Breast epithelium (tissue), 4 donors: ENCODE results near the gene TSG101. TPM values are rescaled to one million over a fixed set of nuclear protein-coding genes. Genes with fewer than 3 reads are reported as not detected.

Experiments used
- DNase-seq, 2 donors: peaks; one replicate each; pipeline ENCODE4 v3.0.0-alpha.2; 2019; ENCODE audit warnings: low spot score in 2 of 2
- H3K27ac ChIP-seq, 2 donors: fragments of 200-600 bp; sonication (generic) in 1 of 2; one replicate each; pipeline ENCODE4 v1.5.1; 2016 to 2019; ENCODE audit warnings: mild to moderate bottlenecking in 1 of 2
- H3K27me3 ChIP-seq, 2 donors: fragments of 200-600 bp; sonication (generic) in 1 of 2; one replicate each; pipeline versions ENCODE4 v1.5.1 to v1.6.0; 2017 to 2019; ENCODE audit warnings: control low read depth in 1 of 2, mild to moderate bottlenecking in 1 of 2
- H3K36me3 ChIP-seq: fragments of 200-600 bp; one replicate; pipeline ENCODE4 v1.5.1; 2019
- H3K4me1 ChIP-seq, 2 donors: fragments of 200-600 bp; sonication (generic); one replicate each; pipeline ENCODE4 v1.5.1; 2016 to 2019; ENCODE audit warnings: control low read depth in 1 of 2
- H3K4me3 ChIP-seq, 3 donors: fragments of 200-600 bp; sonication (generic); 1 replicate in 2 of 3; 2 replicates in 1 of 3; pipeline ENCODE4 v1.5.1; 2016 to 2019; ENCODE audit warnings: mild to moderate bottlenecking in 3 of 3, moderate library complexity in 2 of 3
- H3K9me3 ChIP-seq, 2 donors: fragments of 200-600 bp; sonication (generic) in 1 of 2; one replicate each; pipeline ENCODE4 v1.5.1; 2016 to 2019; ENCODE audit warnings: control low read depth in 1 of 2
- POLR2A ChIP-seq: fragments of 450-650 bp; IDR thresholded peaks from one replicate; pipeline ENCODE4 v1.6.1; 2016; ENCODE audit warnings: antibody characterized with exemption, mild to moderate bottlenecking, moderate library complexity
- POLR2AphosphoS5 ChIP-seq, 3 donors: sonication (generic); formaldehyde crosslinking; IDR thresholded peaks; one replicate each; pipeline ENCODE4 v1.6.1; 2017; ENCODE audit warnings: antibody characterized with exemption in 3 of 3
- intact Hi-C: fragments of 100-400 bp; cut with DNase I; formaldehyde crosslinking; loops from one replicate; pipeline ENCODE4 v1.15.1; 2023; ENCODE audit warnings: low total_unique reads
- total RNA-seq, 3 donors: library from RNA; depleted of rRNA; stranded (reverse); fragments of >200 nt; gene quantifications; one replicate each; pipeline ENCODE4 v1.1.0, GENCODE V29; 2016
- TF ChIP-seq, protein P1 (sequence below), 3 donors: fragments of 450-650 bp; IDR thresholded peaks; one replicate each; pipeline ENCODE4 v1.5.1; 2016 to 2017; ENCODE audit warnings: antibody characterized with exemption in 3 of 3, mild to moderate bottlenecking in 3 of 3, moderate library complexity in 3 of 3

The TSG101 gene
- total RNA-seq, 3 donors from 2014 or later, result 66.5 to 114 (median 72.8) TPM

DNA sequence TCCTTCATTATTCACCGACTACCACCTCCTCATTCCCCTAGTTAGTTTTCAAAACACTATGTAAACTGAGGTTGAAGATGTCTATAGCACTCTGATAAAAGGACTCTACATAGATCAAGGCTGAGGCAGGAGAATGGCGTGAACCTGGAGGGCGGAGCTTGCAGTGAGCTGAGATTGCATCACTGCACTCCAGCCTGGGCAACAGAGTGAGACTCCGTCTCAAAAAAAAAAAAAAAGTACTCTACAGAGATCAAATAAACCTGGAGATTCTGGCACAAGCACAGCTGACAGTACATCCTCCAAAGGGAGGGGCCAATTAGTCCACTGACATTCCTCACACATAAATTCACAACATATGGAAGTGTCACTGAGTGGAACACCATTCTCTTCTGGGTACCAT is 31.0 kb downstream of the TSG101 start:
- Histone ChIP-seq H3K27ac (no peak overlapping the region), H3K36me3 (no peaks in the 10 kb centered on the region), H3K9me3 (no peaks in the 10 kb centered on the region), H3K4me1 (no peaks in the 10 kb centered on the region), H3K27me3 (no peaks in the 10 kb centered on the region), H3K4me3 (no peak overlapping the region)
- DNase-seq, result no peak
- intact Hi-C loops, result no loop called here
- TF ChIP-seq, protein P1, sequence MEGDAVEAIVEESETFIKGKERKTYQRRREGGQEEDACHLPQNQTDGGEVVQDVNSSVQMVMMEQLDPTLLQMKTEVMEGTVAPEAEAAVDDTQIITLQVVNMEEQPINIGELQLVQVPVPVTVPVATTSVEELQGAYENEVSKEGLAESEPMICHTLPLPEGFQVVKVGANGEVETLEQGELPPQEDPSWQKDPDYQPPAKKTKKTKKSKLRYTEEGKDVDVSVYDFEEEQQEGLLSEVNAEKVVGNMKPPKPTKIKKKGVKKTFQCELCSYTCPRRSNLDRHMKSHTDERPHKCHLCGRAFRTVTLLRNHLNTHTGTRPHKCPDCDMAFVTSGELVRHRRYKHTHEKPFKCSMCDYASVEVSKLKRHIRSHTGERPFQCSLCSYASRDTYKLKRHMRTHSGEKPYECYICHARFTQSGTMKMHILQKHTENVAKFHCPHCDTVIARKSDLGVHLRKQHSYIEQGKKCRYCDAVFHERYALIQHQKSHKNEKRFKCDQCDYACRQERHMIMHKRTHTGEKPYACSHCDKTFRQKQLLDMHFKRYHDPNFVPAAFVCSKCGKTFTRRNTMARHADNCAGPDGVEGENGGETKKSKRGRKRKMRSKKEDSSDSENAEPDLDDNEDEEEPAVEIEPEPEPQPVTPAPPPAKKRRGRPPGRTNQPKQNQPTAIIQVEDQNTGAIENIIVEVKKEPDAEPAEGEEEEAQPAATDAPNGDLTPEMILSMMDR (IDR thresholded peaks at IDR 0.05), result no peak
- TF ChIP-seq POLR2A, result no peak
- no peak for TF ChIP-seq POLR2AphosphoS5 (IDR thresholded peaks at IDR 0.05)

DNA sequence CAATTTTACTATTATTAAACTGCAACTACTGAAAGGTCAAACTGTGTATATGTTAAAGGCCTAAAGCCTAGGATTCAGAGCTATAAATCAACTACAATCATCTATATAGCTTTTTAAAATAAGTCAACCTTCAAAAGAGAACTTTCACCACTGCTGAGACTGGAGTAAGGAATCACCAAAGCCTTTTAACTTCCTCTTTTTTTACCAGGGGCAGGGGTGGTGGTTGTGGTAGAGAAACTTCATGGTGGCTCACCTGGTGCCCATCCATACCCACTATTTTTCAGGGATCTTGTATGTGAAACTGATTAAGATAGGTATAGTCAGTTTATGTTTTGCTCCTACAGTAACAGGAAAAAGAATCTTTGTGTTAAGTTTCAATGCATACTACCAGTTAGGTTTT is 31.5 kb downstream of the TSG101 start:
- Histone ChIP-seq H3K36me3 (no peaks in the 10 kb centered on the region), H3K9me3 (no peaks in the 10 kb centered on the region), H3K27me3 (no peaks in the 10 kb centered on the region), H3K4me1 (no peaks in the 10 kb centered on the region), H3K4me3 (no peak overlapping the region), H3K27ac (no peak overlapping the region)
- intact Hi-C loops, result no loop called here
- DNase-seq, result no peak
- TF ChIP-seq POLR2A, result no peak
- no peak for TF ChIP-seq POLR2AphosphoS5 (IDR thresholded peaks at IDR 0.05)
- TF ChIP-seq, protein P1 (IDR thresholded peaks at IDR 0.05), result no peak

DNA sequence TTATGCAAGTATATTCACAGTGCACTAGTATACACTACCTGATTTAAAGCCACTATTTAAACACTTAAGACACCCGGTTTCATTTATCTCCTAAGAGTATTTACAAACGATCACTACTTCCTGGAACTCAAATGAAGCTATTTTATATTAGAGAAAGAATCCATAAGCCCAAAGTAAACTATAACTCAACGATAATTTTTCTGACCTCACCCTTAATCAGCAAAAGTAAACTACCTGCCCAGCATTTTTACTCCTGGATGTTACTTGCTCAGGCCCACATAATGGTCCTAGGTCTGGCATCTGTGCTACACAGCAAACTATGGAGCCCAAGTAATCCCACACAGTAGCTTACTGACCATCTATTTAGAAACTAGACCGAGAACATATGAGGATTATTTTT is 33.4 kb downstream of the TSG101 start:
- no peak for DNase-seq
- TF ChIP-seq POLR2AphosphoS5 (IDR thresholded peaks at IDR 0.05) (no peak), POLR2A (no peak)
- TF ChIP-seq, protein P1 (IDR thresholded peaks at IDR 0.05), result no peak
- H3K9me3 ChIP-seq, result no peaks in the 10 kb centered on the region
- no peaks in the 10 kb centered on the region for H3K27me3 ChIP-seq
- H3K36me3 ChIP-seq, result no peaks in the 10 kb centered on the region
- H3K4me3 ChIP-seq, result no peak overlapping the region
- no peaks in the 10 kb centered on the region for H3K4me1 ChIP-seq
- H3K27ac ChIP-seq, result peak overlapping the region in 1 of 2 donors; percentile 23
- intact Hi-C loops, result no loop called here

DNA sequence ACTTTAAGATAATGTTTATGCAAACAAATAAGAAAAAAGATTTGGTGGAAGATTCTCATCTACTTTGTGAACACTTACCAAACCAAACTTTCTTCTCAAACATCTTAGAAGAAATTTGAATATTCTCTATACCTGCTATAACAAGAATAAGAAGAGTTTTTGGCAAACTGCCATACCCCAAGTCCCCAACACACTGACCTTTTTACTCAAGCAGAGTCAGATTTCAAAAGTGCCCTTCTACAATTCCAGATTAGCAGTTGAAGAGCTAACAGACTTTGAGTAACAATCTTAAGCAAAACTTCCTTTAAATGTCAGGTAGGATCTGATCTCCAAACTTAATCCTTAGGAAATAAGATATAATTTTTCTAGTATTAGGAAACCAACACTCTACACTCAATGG is 33.9 kb downstream of the TSG101 start:
- H3K36me3 ChIP-seq, result no peaks in the 10 kb centered on the region
- intact Hi-C loops, result no loop called here
- no peak overlapping the region for H3K27ac ChIP-seq
- H3K27me3 ChIP-seq, result no peaks in the 10 kb centered on the region
- no peaks in the 10 kb centered on the region for H3K4me1 ChIP-seq
- DNase-seq, result no peak
- no peak overlapping the region for H3K4me3 ChIP-seq
- H3K9me3 ChIP-seq, result no peaks in the 10 kb centered on the region
- TF ChIP-seq, protein P1 (IDR thresholded peaks at IDR 0.05), result no peak
- TF ChIP-seq POLR2A (no peak), POLR2AphosphoS5 (IDR thresholded peaks at IDR 0.05) (no peak)

DNA sequence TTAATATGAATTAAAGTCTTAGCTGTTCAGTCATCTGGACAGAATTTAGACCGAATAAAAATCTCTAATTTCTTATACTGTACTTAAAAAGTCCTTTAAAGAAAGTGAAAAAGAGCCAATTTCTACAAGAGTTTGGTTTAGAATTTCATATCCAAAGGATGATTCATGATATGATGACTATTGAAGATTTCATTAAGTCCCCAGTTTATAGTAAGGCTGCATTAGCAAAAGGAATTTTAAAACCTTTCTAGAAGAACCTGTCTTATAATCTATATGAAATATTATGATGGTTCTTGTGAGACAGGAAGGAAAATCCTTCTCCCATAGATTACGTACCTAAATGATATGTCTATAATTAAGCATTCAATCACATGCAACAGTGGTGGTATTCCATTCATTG is 34.8 kb downstream of the TSG101 start:
- Histone ChIP-seq H3K36me3 (no peaks in the 10 kb centered on the region), H3K4me3 (no peak overlapping the region), H3K27ac (no peak overlapping the region), H3K9me3 (no peaks in the 10 kb centered on the region), H3K27me3 (no peaks in the 10 kb centered on the region), H3K4me1 (no peaks in the 10 kb centered on the region)
- TF ChIP-seq POLR2A (no peak), POLR2AphosphoS5 (IDR thresholded peaks at IDR 0.05) (no peak)
- TF ChIP-seq, protein P1 (IDR thresholded peaks at IDR 0.05), result no peak
- intact Hi-C loops, result no loop called here
- DNase-seq, result no peak
